Astrocyte (in vitro differentiated cells and primary cell): ENCODE measurements around the gene SNUPN. TPM values are rescaled to one million over a fixed set of nuclear protein-coding genes. Genes with fewer than 3 reads are reported as not detected.
"Not testable (repeated sequence)": the region's sequence is repeated elsewhere in the genome, so short reads cannot be mapped to it uniquely, and the experiment has no call there.

ENCODE experiments used
- DNase-seq: peaks from one replicate; pipeline ENCODE4 v3.0.0-alpha.2; 2010; ENCODE audit warnings: low read depth
- FAIRE-seq: peaks from 2 replicates; lab custom pipeline; 2011; peaks lifted over from hg19 to GRCh38; lab: Jason Lieb, UNC
- H2AFZ ChIP-seq: 2 replicates; pipeline ENCODE4 v1.6.0; 2012; ENCODE audit warnings: low read depth, low read length, inconsistent platforms
- H3K27ac ChIP-seq: 2 replicates; pipeline ENCODE4 v1.5.1; 2011; ENCODE audit warnings: low read depth, low read length, inconsistent platforms
- H3K27me3 ChIP-seq: 2 replicates; pipeline ENCODE4 v1.6.0; 2011; ENCODE audit warnings: low read length, inconsistent platforms; ENCODE audit not compliant: insufficient read depth
- H3K36me3 ChIP-seq: 2 replicates; pipeline ENCODE4 v1.5.1; 2011; ENCODE audit warnings: low read length, inconsistent platforms; ENCODE audit not compliant: insufficient read depth
- H3K4me1 ChIP-seq: 2 replicates; pipeline ENCODE4 v1.5.1; 2011; ENCODE audit warnings: low read length, inconsistent platforms; ENCODE audit not compliant: insufficient read depth
- H3K4me2 ChIP-seq: 2 replicates; pipeline ENCODE4 v1.6.0; 2012; ENCODE audit warnings: low read length, inconsistent platforms
- H3K4me3 ChIP-seq: 2 replicates; pipeline ENCODE4 v1.5.1; 2011; ENCODE audit warnings: low read depth, mild to moderate bottlenecking, low read length, inconsistent platforms; ENCODE audit not compliant: insufficient read depth
- H3K79me2 ChIP-seq: 2 replicates; pipeline ENCODE4 v1.6.0; 2012; ENCODE audit warnings: mild to moderate bottlenecking, low read length, inconsistent platforms; ENCODE audit not compliant: insufficient read depth
- H3K9ac ChIP-seq: 2 replicates; pipeline ENCODE4 v1.6.0; 2012; ENCODE audit warnings: mild to moderate bottlenecking, low read length, inconsistent platforms
- H3K9me3 ChIP-seq: 2 replicates; pipeline ENCODE4 v1.5.1; 2012; ENCODE audit warnings: low read depth, mild to moderate bottlenecking, low read length, inconsistent platforms; ENCODE audit not compliant: insufficient read depth
- H4K20me1 ChIP-seq: 2 replicates; pipeline ENCODE4 v1.6.0; 2012; ENCODE audit warnings: low read length, inconsistent platforms; ENCODE audit not compliant: insufficient read depth
- H3K27ac Mint-ChIP-seq: one replicate; pipeline ENCODE4 v1.8.0; 2021; ENCODE audit warnings: mild to moderate bottlenecking, mixed read lengths; ENCODE audit not compliant: unreplicated experiment
- H3K27me3 Mint-ChIP-seq: one replicate; pipeline ENCODE4 v1.8.0; 2021; ENCODE audit warnings: low read depth, mixed read lengths; ENCODE audit not compliant: unreplicated experiment
- H3K36me3 Mint-ChIP-seq: one replicate; pipeline ENCODE4 v1.8.0; 2021; ENCODE audit warnings: low read depth, mixed read lengths; ENCODE audit not compliant: unreplicated experiment
- H3K4me1 Mint-ChIP-seq: one replicate; pipeline ENCODE4 v1.8.0; 2021; ENCODE audit warnings: low read depth, mixed read lengths; ENCODE audit not compliant: unreplicated experiment
- H3K4me3 Mint-ChIP-seq: one replicate; pipeline ENCODE4 v1.8.0; 2021; ENCODE audit warnings: mild to moderate bottlenecking, moderate library complexity, mixed read lengths; ENCODE audit not compliant: unreplicated experiment
- H3K9me3 Mint-ChIP-seq: one replicate; pipeline ENCODE4 v1.8.0; 2021; ENCODE audit warnings: mild to moderate bottlenecking, mixed read lengths; ENCODE audit not compliant: unreplicated experiment
- EZH2 ChIP-seq: IDR thresholded peaks from 2 replicates; pipeline ENCODE4 v1.6.1; 2012; ENCODE audit warnings: mild to moderate bottlenecking, low read length, inconsistent platforms; ENCODE audit not compliant: insufficient read depth
- total RNA-seq: library from RNA; stranded (reverse); gene quantifications from 2 replicates; pipeline ENCODE4 v1.2.1, GENCODE V29; 2021
- TF ChIP-seq, protein P1 (sequence below): IDR thresholded peaks from 2 replicates; pipeline ENCODE4 v1.5.1; 2011; ENCODE audit warnings: low read depth, mild to moderate bottlenecking, inconsistent platforms, low read length, moderate library complexity; ENCODE audit not compliant: insufficient read depth

The SNUPN gene
- total RNA-seq, 1 donor from 2014 or later: 15.9 TPM

DNA sequence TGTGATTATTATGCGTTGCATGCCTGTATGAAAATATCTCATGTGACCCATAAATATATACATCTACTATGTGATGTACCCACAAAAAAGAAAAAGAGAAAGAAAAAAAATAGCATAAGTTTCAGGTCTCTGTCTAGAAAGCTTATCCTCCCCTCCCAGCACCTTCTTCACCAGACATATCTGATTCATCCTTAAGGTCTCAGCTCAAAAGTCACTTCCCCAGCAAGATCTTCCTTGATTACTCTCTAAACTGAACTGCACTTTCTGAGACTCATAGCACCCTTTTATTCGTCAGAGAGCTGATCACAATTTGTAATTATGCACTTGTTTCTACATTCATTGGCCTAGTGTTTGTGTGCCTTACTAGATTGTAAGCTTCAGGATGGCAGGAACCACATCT, 35.3 kb downstream of the SNUPN start:
- H3K36me3 ChIP-seq: no peaks in the 10 kb centered on the region
- no peak for DNase-seq
- peaks cover 3% of the 10 kb centered on the region for H3K4me1 Mint-ChIP-seq
- no peaks in the 10 kb centered on the region for H3K9me3 ChIP-seq
- no peak overlapping the region for H3K27ac ChIP-seq
- no peaks in the 10 kb centered on the region for H3K4me1 ChIP-seq
- no peak overlapping the region for H2AFZ ChIP-seq
- no peak overlapping the region for H3K4me2 ChIP-seq
- no peaks in the 10 kb centered on the region for H4K20me1 ChIP-seq
- no peak overlapping the region for H3K4me3 Mint-ChIP-seq
- no peak for TF ChIP-seq EZH2
- TF ChIP-seq, protein P1, sequence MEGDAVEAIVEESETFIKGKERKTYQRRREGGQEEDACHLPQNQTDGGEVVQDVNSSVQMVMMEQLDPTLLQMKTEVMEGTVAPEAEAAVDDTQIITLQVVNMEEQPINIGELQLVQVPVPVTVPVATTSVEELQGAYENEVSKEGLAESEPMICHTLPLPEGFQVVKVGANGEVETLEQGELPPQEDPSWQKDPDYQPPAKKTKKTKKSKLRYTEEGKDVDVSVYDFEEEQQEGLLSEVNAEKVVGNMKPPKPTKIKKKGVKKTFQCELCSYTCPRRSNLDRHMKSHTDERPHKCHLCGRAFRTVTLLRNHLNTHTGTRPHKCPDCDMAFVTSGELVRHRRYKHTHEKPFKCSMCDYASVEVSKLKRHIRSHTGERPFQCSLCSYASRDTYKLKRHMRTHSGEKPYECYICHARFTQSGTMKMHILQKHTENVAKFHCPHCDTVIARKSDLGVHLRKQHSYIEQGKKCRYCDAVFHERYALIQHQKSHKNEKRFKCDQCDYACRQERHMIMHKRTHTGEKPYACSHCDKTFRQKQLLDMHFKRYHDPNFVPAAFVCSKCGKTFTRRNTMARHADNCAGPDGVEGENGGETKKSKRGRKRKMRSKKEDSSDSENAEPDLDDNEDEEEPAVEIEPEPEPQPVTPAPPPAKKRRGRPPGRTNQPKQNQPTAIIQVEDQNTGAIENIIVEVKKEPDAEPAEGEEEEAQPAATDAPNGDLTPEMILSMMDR: no peak
- H3K27me3 ChIP-seq: no peaks in the 10 kb centered on the region
- no peaks in the 10 kb centered on the region for H3K79me2 ChIP-seq
- no peaks in the 10 kb centered on the region for H3K27me3 Mint-ChIP-seq
- H3K9ac ChIP-seq: no peak overlapping the region
- peaks cover 7% of the 10 kb centered on the region for H3K36me3 Mint-ChIP-seq
- no peaks in the 10 kb centered on the region for H3K9me3 Mint-ChIP-seq
- no peak for FAIRE-seq
- H3K27ac Mint-ChIP-seq: no peak overlapping the region
- no peak overlapping the region for H3K4me3 ChIP-seq

DNA sequence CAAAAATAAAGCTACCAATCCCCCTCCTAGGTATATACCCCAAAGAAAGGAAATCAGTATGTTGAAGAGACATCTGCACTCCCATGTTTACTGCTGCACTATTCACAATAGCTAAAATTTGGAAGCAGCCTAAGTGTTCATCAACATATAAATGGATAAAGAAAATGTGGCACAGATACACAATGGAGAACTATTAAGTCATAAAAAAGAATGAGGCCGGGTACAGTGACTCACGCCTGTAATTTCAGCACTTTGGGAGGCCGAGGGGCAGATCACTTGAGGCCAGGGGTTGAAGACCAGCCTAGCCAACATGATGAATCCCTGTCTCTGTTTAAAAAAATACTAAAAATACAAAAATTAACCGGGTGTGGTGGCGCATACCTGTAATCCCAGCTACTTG, 36.5 kb downstream of the SNUPN start:
- H3K36me3 ChIP-seq: no peaks in the 10 kb centered on the region
- no peaks in the 10 kb centered on the region for H3K27me3 ChIP-seq
- H3K9me3 ChIP-seq: no peaks in the 10 kb centered on the region
- Mint-ChIP-seq H3K4me3 (no peak overlapping the region), H3K9me3 (no peaks in the 10 kb centered on the region), H3K36me3 (peaks cover 7% of the 10 kb centered on the region), H3K27ac (no peak overlapping the region), H3K4me1 (peaks cover 3% of the 10 kb centered on the region), H3K27me3 (no peaks in the 10 kb centered on the region)
- FAIRE-seq (no peak), DNase-seq (no peak)
- H2AFZ ChIP-seq: no peak overlapping the region
- no peaks in the 10 kb centered on the region for H3K79me2 ChIP-seq
- H3K4me2 ChIP-seq: no peak overlapping the region
- TF ChIP-seq, protein P1: no peak
- H3K4me3 ChIP-seq: no peak overlapping the region
- no peak overlapping the region for H3K9ac ChIP-seq
- peaks cover 4% of the 10 kb centered on the region for H3K4me1 ChIP-seq
- no peaks in the 10 kb centered on the region for H4K20me1 ChIP-seq
- H3K27ac ChIP-seq: no peak overlapping the region

DNA sequence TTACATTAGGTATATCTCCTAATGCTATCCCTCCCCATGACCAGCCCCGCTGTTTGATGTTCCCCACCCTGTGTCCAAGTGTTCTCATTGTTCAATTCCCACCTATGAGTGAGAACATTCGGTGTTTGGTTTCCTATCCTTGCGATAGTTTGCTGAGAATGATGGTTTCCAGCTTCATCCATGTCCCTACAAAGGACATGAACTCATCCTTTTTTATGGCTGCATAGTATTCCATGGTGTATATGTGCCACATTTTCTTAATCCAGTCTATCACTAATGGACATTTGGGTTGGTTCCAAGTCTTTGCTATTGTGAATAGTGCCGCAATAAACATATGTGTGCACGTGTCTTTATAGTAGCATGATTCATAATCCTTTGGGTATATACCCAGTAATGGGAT, 39.1 kb downstream of the SNUPN start:
- not testable (repeated sequence) for H3K4me1 Mint-ChIP-seq, H3K27ac Mint-ChIP-seq, H4K20me1 ChIP-seq, H2AFZ ChIP-seq, H3K27me3 Mint-ChIP-seq, H3K4me1 ChIP-seq, H3K36me3 Mint-ChIP-seq, H3K36me3 ChIP-seq, FAIRE-seq, H3K4me3 ChIP-seq, H3K27ac ChIP-seq, H3K9me3 Mint-ChIP-seq, H3K4me2 ChIP-seq, DNase-seq, H3K9me3 ChIP-seq, H3K4me3 Mint-ChIP-seq, H3K27me3 ChIP-seq, H3K79me2 ChIP-seq, H3K9ac ChIP-seq
